Measurements from ENCODE around the gene ODAPH. TPM values are rescaled to one million over a fixed set of nuclear protein-coding genes. Genes with fewer than 3 reads are reported as not detected.
"Not testable (repeated sequence)": the region's sequence is repeated elsewhere in the genome, so short reads cannot be mapped to it uniquely, and the experiment has no call there.

The ODAPH gene
- total and polyA plus RNA-seq, 4 donors = not detected

- Histone ChIP-seq H3K27ac (ENCODE audit: low read depth in 1 of 2, low read length in 2 of 2) (no peak overlapping the region), H3K9me3 (ENCODE audit: control insufficient read depth in 4 of 4, low read length in 3 of 4) (no peaks in the 10 kb centered on the region), H3K36me3 (ENCODE audit: control insufficient read depth in 4 of 4, insufficient read depth in 3 of 4, low read depth in 1 of 4, low read length in 3 of 4) (peaks cover 3 to 6% (median 5%) of the 10 kb centered on the region in 4 donors), H3K4me3 (ENCODE audit: low read depth in 1 of 3, low read length in 3 of 3) (no peak overlapping the region), H3K9ac (ENCODE audit: low read depth in 1 of 2, low read length in 2 of 2) (no peak overlapping the region), H3K27me3 (ENCODE audit: control insufficient read depth in 4 of 4, insufficient read depth in 4 of 4, low read length in 3 of 4) (no peaks in the 10 kb centered on the region), H3K4me1 (ENCODE audit: control insufficient read depth in 4 of 4, insufficient read depth in 4 of 4, low read length in 3 of 4) (no peaks in the 10 kb centered on the region)
- no peak for DNase-seq (ENCODE audit: low spot score)
- no peak for TF ChIP-seq ZBTB33 (IDR thresholded peaks at IDR 0.05)
- no peak for TF ChIP-seq HNF4G (IDR thresholded peaks at IDR 0.05)
- TF ChIP-seq YY1 (IDR thresholded peaks at IDR 0.05) = no peak
- no peak for TF ChIP-seq RAD21 (IDR thresholded peaks at IDR 0.05)
- TF ChIP-seq FOXA2 (IDR thresholded peaks at IDR 0.05) = no peak
- TF ChIP-seq SP1 (IDR thresholded peaks at IDR 0.05) = no peak
- no peak for TF ChIP-seq MAX (IDR thresholded peaks at IDR 0.05)
- no peak for TF ChIP-seq EGR1 (IDR thresholded peaks at IDR 0.05; ENCODE audit: low read depth in 2 of 2)
- TF ChIP-seq HNF4A (conservative IDR thresholded peaks at IDR 0.05) = no peak
- no peak for TF ChIP-seq FOXA1 (IDR thresholded peaks at IDR 0.05)
- no peak for TF ChIP-seq JUND (IDR thresholded peaks at IDR 0.05)
- no peak for TF ChIP-seq ATF3 (IDR thresholded peaks at IDR 0.05)
- TF ChIP-seq NR2F2 (IDR thresholded peaks at IDR 0.05) = no peak
- TF ChIP-seq TAF1 (conservative IDR thresholded peaks at IDR 0.05) = no peak
- TF ChIP-seq CTCF (IDR thresholded peaks at IDR 0.05; ENCODE audit: low read depth, low read length, missing input control) = no peak
- TF ChIP-seq REST (IDR thresholded peaks at IDR 0.05) = no peak
- no peak for TF ChIP-seq RXRA (IDR thresholded peaks at IDR 0.05)
- no peak for TF ChIP-seq GABPA (IDR thresholded peaks at IDR 0.05 in 1 of 2, conservative IDR thresholded peaks at IDR 0.05 in 1 of 2)
Measured at GRCh38 chr4:75542824-75543223, 13.0 kb upstream of the ODAPH start.

- not testable (repeated sequence) for H3K27ac ChIP-seq (ENCODE audit: low read depth in 1 of 2, low read length in 2 of 2); DNase-seq (ENCODE audit: low spot score); H3K36me3 ChIP-seq (ENCODE audit: control insufficient read depth in 4 of 4, insufficient read depth in 3 of 4, low read depth in 1 of 4, low read length in 3 of 4); H3K9ac ChIP-seq (ENCODE audit: low read depth in 1 of 2, low read length in 2 of 2); H3K27me3 ChIP-seq (ENCODE audit: control insufficient read depth in 4 of 4, insufficient read depth in 4 of 4, low read length in 3 of 4); H3K4me3 ChIP-seq (ENCODE audit: low read depth in 1 of 3, low read length in 3 of 3); H3K4me1 ChIP-seq (ENCODE audit: control insufficient read depth in 4 of 4, insufficient read depth in 4 of 4, low read length in 3 of 4); H3K9me3 ChIP-seq (ENCODE audit: control insufficient read depth in 4 of 4, low read length in 3 of 4)
- WGBS = 80% methylated on average over 8 of the region's 8 CpGs
Measured at GRCh38 chr4:75544220-75544619, 11.6 kb upstream of the ODAPH start.

Data from liver (tissue), 9 donors.